IMR-90 (cell line): Measurements from ENCODE around the gene MRPL38. TPM values are rescaled to one million over a fixed set of nuclear protein-coding genes. Genes with fewer than 3 reads are reported as not detected.

Experiments
- ATAC-seq: fragments of 200-7000 bp; cut with Tn5 transposase; 2 replicates; pipeline ENCODE4 v1.9.1; 2020; ENCODE audit warnings: low read depth, mild to moderate bottlenecking, moderate library complexity
- BruUV-seq: library from RNA; stranded (reverse); fragments of 400-500 nt; replicated peaks from 2 replicates; lab custom pipeline; 2021; lab: Mats Ljungman, UMichigan
- CTCF ChIA-PET: fragments of 300-600 bp; formaldehyde crosslinking; extraction: SDS; loops from one replicate; lab custom pipeline; 2021; ENCODE audit warnings: antibody characterized with exemption; lab: Yijun Ruan, JAX
- POLR2A ChIA-PET: fragments of 300-600 bp; sonication (Branson Sonifier 250); formaldehyde crosslinking; loops from one replicate; lab custom pipeline; 2022; ENCODE audit warnings: antibody characterized with exemption; ENCODE audit not compliant: unreplicated experiment; lab: Charles Lee
- DNase-seq: peaks from one replicate; pipeline ENCODE4 v3.0.0; 2013
- H2AFZ ChIP-seq: replicated peaks from 2 replicates; pipeline ENCODE3; 2013; ENCODE audit warnings: low read length, mild to moderate bottlenecking; ENCODE audit not compliant: poor library complexity
- H2AK5ac ChIP-seq: 2 replicates; pipeline ENCODE4 v1.6.1; 2013; ENCODE audit warnings: low read depth, low read length, inconsistent platforms
- H2AK9ac ChIP-seq: replicated peaks from 2 replicates; pipeline ENCODE3; 2013; ENCODE audit warnings: mild to moderate bottlenecking, low read depth, low read length, moderate library complexity; ENCODE audit not compliant: poor library complexity
- H2BK120ac ChIP-seq: 2 replicates; pipeline ENCODE4 v1.6.1; 2013; ENCODE audit warnings: low read depth, low read length, inconsistent platforms
- H2BK15ac ChIP-seq: 3 replicates; pipeline ENCODE4 v1.6.1; 2013; ENCODE audit warnings: low read depth, low read length, inconsistent platforms
- H2BK20ac ChIP-seq: 2 replicates; pipeline ENCODE4 v1.6.1; 2013; ENCODE audit warnings: low read depth, mild to moderate bottlenecking, inconsistent platforms, low read length, moderate library complexity
- H2BK5ac ChIP-seq: 2 replicates; pipeline ENCODE4 v1.6.1; 2013; ENCODE audit warnings: mild to moderate bottlenecking, low read depth, low read length, inconsistent platforms; ENCODE audit not compliant: poor library complexity, severe bottlenecking
- H3K14ac ChIP-seq: replicated peaks from 2 replicates; pipeline ENCODE4 v1.6.1; 2013; ENCODE audit warnings: low read depth, low read length, inconsistent platforms
- H3K18ac ChIP-seq: 2 replicates; pipeline ENCODE4 v1.6.1; 2013; ENCODE audit warnings: low read depth, low read length, control low read depth
- H3K23ac ChIP-seq: 2 replicates; pipeline ENCODE4 v1.6.1; 2013; ENCODE audit warnings: low read depth, low read length, inconsistent platforms
- H3K27ac ChIP-seq: 2 replicates; pipeline ENCODE4 v1.5.1; 2013; ENCODE audit warnings: mild to moderate bottlenecking, control low read depth, low read length; ENCODE audit not compliant: insufficient read depth
- H3K27me3 ChIP-seq: 2 replicates; pipeline ENCODE4 v1.6.1; 2013; ENCODE audit warnings: low read length; ENCODE audit not compliant: control insufficient read depth, insufficient read depth
- H3K36me3 ChIP-seq: 2 replicates; pipeline ENCODE4 v1.6.1; 2013; ENCODE audit warnings: low read length, mixed read lengths; ENCODE audit not compliant: control insufficient read depth, insufficient read depth
- H3K4ac ChIP-seq: 2 replicates; pipeline ENCODE4 v1.6.1; 2013; ENCODE audit warnings: low read depth, low read length, inconsistent platforms
- H3K4me1 ChIP-seq: 2 replicates; pipeline ENCODE4 v1.6.1; 2013; ENCODE audit warnings: low read length, mixed read lengths; ENCODE audit not compliant: control insufficient read depth, insufficient read depth
- H3K4me2 ChIP-seq: 2 replicates; pipeline ENCODE4 v1.6.1; 2013; ENCODE audit warnings: low read depth, mild to moderate bottlenecking, control low read depth, low read length, moderate library complexity
- H3K4me3 ChIP-seq: 2 replicates; pipeline ENCODE4 v1.5.1; 2013; ENCODE audit warnings: low read depth, mild to moderate bottlenecking, control low read depth, low read length, moderate library complexity; ENCODE audit not compliant: insufficient read depth
- H3K56ac ChIP-seq: 2 replicates; pipeline ENCODE4 v1.6.1; 2013; ENCODE audit warnings: low read length, inconsistent platforms; ENCODE audit not compliant: insufficient read depth; ENCODE audit errors: extremely low read depth
- H3K79me1 ChIP-seq, 2 experiments: 2 replicates each; pipeline ENCODE4 v1.6.1; 2013; ENCODE audit warnings: low read length in 2 of 2, inconsistent platforms in 1 of 2, low read depth in 1 of 2
- H3K9ac ChIP-seq: 2 replicates; pipeline ENCODE4 v1.6.1; 2013; ENCODE audit warnings: low read depth, low read length, control low read depth
- H3K9me1 ChIP-seq: 2 replicates; pipeline ENCODE4 v1.6.1; 2013; ENCODE audit warnings: low read length, inconsistent platforms; ENCODE audit not compliant: insufficient read depth
- H3K9me3 ChIP-seq: 2 replicates; pipeline ENCODE4 v1.6.1; 2013; ENCODE audit warnings: low read length; ENCODE audit not compliant: control insufficient read depth, insufficient read depth
- H4K20me1 ChIP-seq: 2 replicates; pipeline ENCODE4 v1.6.1; 2013; ENCODE audit warnings: low read length, inconsistent platforms; ENCODE audit not compliant: insufficient read depth
- H4K5ac ChIP-seq: 2 replicates; pipeline ENCODE4 v1.6.1; 2013; ENCODE audit warnings: mild to moderate bottlenecking, low read depth, low read length, control low read depth
- H4K8ac ChIP-seq, 2 experiments: 2 replicates each; pipeline ENCODE4 v1.6.1; 2013; ENCODE audit warnings: low read depth in 2 of 2, low read length in 2 of 2, control low read depth in 1 of 2, inconsistent platforms in 1 of 2
- H4K91ac ChIP-seq: 2 replicates; pipeline ENCODE4 v1.6.1; 2013; ENCODE audit warnings: low read depth, low read length, inconsistent platforms; ENCODE audit not compliant: insufficient read depth
- BHLHE40 ChIP-seq: fragments of 150-350 bp; IDR thresholded peaks from 2 replicates; pipeline ENCODE4 v1.6.1; 2016; ENCODE audit warnings: mild to moderate bottlenecking, low read depth, low read length
- CEBPB ChIP-seq: IDR thresholded peaks from 2 replicates; pipeline ENCODE4 v1.6.1; 2012; ENCODE audit warnings: low read depth, low read length, improper control_type of control experiment
- CHD1 ChIP-seq: IDR thresholded peaks from 2 replicates; pipeline ENCODE4 v1.6.1; 2012; ENCODE audit warnings: low read depth, low read length, improper control_type of control experiment
- MAZ ChIP-seq: IDR thresholded peaks from 2 replicates; pipeline ENCODE4 v1.6.1; 2012; ENCODE audit warnings: low read depth, mild to moderate bottlenecking, low read length, improper control_type of control experiment, moderate library complexity, borderline replicate concordance
- MXI1 ChIP-seq: IDR thresholded peaks from 2 replicates; pipeline ENCODE4 v1.6.1; 2012; ENCODE audit warnings: low read depth, mild to moderate bottlenecking, low read length, moderate library complexity, borderline replicate concordance
- NFE2L2 ChIP-seq: fragments of 150-350 bp; IDR thresholded peaks from 2 replicates; pipeline ENCODE4 v1.6.1; 2016; ENCODE audit warnings: low read depth, mild to moderate bottlenecking, low read length
- POLR2A ChIP-seq: IDR thresholded peaks from 2 replicates; pipeline ENCODE4 v1.6.1; 2012; ENCODE audit warnings: mild to moderate bottlenecking, low read depth, low read length
- RCOR1 ChIP-seq: IDR thresholded peaks from 2 replicates; pipeline ENCODE4 v1.6.1; 2012; ENCODE audit warnings: mild to moderate bottlenecking, low read length, improper control_type of control experiment; ENCODE audit not compliant: insufficient replicate concordance
- RFX5 ChIP-seq: IDR thresholded peaks from 2 replicates; pipeline ENCODE4 v1.8.0; 2012; ENCODE audit warnings: low read depth, mild to moderate bottlenecking, low read length, moderate library complexity
- WGBS, 2 experiments: methylation state at CpG; one replicate each; pipeline versions ENCODE4 v1.1.5 to v1.1.7; 2013; ENCODE audit warnings: missing lambda C conversion rate in 2 of 2; ENCODE audit not compliant: insufficient read length in 1 of 2; ENCODE audit errors: extremely low coverage in 2 of 2; 5-methylcytosine and 5-hydroxymethylcytosine counted together
- dilution Hi-C: fragments of 300-500 bp; cut with HindIII; formaldehyde crosslinking; loops from one replicate; pipeline ENCODE4 v1.14.3; 2018; ENCODE audit warnings: low sequenced_read_pairs; ENCODE audit not compliant: unreplicated experiment
- in situ Hi-C: fragments of 300-500 bp; cut with MboI; formaldehyde crosslinking; loops from 3 replicates; pipeline ENCODE4 v1.14.3; 2019; ENCODE audit warnings: low sequenced_read_pairs, inconsistent platforms, mixed read lengths
- intact Hi-C: fragments of 100-400 bp; cut with micrococcal nuclease; formaldehyde crosslinking; loops from 2 replicates; pipeline ENCODE4 v1.10.0; 2022
- polyA plus RNA-seq, 3 experiments: library from polyadenylated mRNA; depleted of rRNA; stranded (reverse); fragments of >200 nt; gene quantifications; 2 replicates each; pipeline ENCODE4 v1.2.3, GENCODE V29; 2012; ENCODE audit warnings: low replicate concordance in 1 of 3
- total RNA-seq: library from RNA; depleted of rRNA; stranded (reverse); fragments of >200 nt; gene quantifications from 2 replicates; pipeline ENCODE4 v1.2.3, GENCODE V29; 2012
- TF ChIP-seq, protein P1 (sequence below): fragments of 150-350 bp; IDR thresholded peaks from 2 replicates; pipeline ENCODE4 v1.6.1; 2016; ENCODE audit warnings: low read depth, mild to moderate bottlenecking, low read length, moderate library complexity, borderline replicate concordance
- TF ChIP-seq, protein P2 (sequence below): fragments of 150-350 bp; IDR thresholded peaks from 2 replicates; pipeline ENCODE4 v1.6.1; 2017; ENCODE audit warnings: mild to moderate bottlenecking, antibody characterized with exemption, low read length, low read depth
- TF ChIP-seq, protein P3 (sequence below): conservative IDR thresholded peaks from 2 replicates; pipeline ENCODE4 v1.5.1; 2012; ENCODE audit warnings: mild to moderate bottlenecking, low read depth, low read length, improper control_type of control experiment

Gene MRPL38
- total and polyA plus RNA-seq, 2 of the 4 experiments (the other 2 are of a cell fraction), result 13.3 to 42.5 TPM

DNA sequence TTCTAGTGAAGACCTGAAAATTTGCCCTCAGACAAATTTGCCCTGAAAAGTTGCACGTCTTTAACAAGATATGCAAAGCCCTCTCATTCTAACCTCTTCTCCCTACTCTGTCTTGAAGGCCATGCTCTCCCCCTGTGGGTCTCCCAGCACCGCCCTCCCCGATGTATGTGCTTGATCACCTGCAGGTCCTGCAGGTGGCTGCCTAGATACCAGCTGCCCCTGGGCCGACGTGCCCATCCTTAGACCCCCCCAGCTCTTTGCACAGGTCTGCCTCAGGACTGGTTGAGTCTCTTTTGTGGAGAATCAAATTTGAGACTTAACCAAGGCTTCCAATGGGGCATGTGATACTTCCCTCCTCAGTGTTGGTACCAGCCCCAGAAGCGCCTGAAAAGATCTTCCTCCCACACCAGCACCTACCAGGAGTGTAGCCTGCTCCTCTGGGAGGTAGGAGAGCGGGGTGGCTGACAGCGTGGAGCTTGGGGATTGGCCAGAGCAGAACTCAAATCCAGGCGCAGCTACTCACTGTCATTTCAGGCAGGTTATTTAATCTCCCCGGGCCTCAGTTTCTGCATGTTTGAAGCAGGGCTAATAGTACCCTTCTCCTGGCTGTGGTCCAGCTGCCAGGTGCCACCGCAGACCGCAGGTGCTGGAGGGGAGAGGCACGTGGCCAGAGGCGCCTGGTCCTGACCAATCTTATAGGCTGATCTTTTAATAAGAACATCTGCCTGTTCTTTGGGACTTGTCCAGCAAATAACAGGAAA is 4.5 kb upstream of the MRPL38 start (continued):
- TF ChIP-seq, protein P1, sequence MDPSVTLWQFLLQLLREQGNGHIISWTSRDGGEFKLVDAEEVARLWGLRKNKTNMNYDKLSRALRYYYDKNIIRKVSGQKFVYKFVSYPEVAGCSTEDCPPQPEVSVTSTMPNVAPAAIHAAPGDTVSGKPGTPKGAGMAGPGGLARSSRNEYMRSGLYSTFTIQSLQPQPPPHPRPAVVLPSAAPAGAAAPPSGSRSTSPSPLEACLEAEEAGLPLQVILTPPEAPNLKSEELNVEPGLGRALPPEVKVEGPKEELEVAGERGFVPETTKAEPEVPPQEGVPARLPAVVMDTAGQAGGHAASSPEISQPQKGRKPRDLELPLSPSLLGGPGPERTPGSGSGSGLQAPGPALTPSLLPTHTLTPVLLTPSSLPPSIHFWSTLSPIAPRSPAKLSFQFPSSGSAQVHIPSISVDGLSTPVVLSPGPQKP, result no peak
- TF ChIP-seq RFX5, result no peak

DNA sequence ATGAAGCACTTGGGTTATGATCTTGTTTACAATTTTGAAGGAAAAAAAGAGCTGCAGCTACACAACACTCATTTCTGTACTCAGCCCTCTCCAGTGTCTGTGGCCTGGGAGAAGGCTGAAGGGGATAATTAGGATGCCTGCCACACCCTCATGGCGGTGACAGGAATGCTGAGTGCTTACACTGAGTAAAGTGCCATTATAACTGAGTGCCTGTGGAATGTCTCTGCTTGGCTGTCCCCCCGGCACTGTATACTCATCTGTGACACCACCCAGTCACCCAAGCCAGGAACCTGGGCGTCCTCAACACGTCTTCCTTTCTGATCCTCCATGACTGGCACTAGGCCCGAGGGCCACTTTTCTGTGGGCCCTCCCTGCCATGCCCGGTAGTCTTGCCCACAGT is 3.5 kb upstream of the MRPL38 start:
- no peak overlapping the region for H3K4ac ChIP-seq
- H3K79me1 ChIP-seq, result peaks cover 7 to 19% of the 10 kb centered on the region in 2 experiments
- BruUV-seq, result no TSS peak
- no peaks in the 10 kb centered on the region for H4K20me1 ChIP-seq
- DNase-seq (no peak), ATAC-seq (no peak)
- no peak overlapping the region for H2BK15ac ChIP-seq
- in situ Hi-C loops, result loop anchor here (10.0 kb wide), 1 partner anchor 377 kb away; no protein-coding TSS in a partner anchor
- H3K4me3 ChIP-seq, result no peak overlapping the region
- H2AFZ ChIP-seq, result no peak overlapping the region
- no peak overlapping the region for H4K91ac ChIP-seq
- no peak overlapping the region for H4K5ac ChIP-seq
- intact Hi-C loops, result loop anchor here (5.0 to 10.0 kb wide), 2 partner anchors 34 to 167 kb away; partner anchors contain the start of genes FBF1, GALR2, SRP68 and ZACN
- dilution Hi-C loops, result no loop called here
- H4K8ac ChIP-seq, result no peak overlapping the region
- peak overlapping the region; percentile 42 for H2AK9ac ChIP-seq
- no peak overlapping the region for H3K9ac ChIP-seq
- no peaks in the 10 kb centered on the region for H3K9me3 ChIP-seq
- H3K27ac ChIP-seq, result no peak overlapping the region
- H2BK20ac ChIP-seq, result no peak overlapping the region
- ChIA-PET POLR2A (no interaction called here), CTCF (interaction anchor here (0.7 kb wide), 1 partner anchor 77 kb away, joined by 5 read pairs; no protein-coding TSS in a partner anchor)
- H2AK5ac ChIP-seq, result no peak overlapping the region
- H2BK120ac ChIP-seq, result no peak overlapping the region
- H3K56ac ChIP-seq, result no peak overlapping the region
- H3K4me1 ChIP-seq, result peaks cover 4% of the 10 kb centered on the region
- peaks cover 2% of the 10 kb centered on the region; the same call in 1 of the 2 replicates for H3K36me3 ChIP-seq
- H3K18ac ChIP-seq, result no peak overlapping the region
- no peak overlapping the region for H3K14ac ChIP-seq
- no peak overlapping the region for H3K4me2 ChIP-seq
- 0 out of 2 replicates have a peak, but pooled peaks cover 6% of the 10 kb centered on the region for H3K9me1 ChIP-seq
- no peak overlapping the region for H3K23ac ChIP-seq
- no peaks in the 10 kb centered on the region for H3K27me3 ChIP-seq
- 67% methylated on average over 2 of the region's 6 CpGs; no CpG with 5 or more reads in 1 of the 2 experiments for WGBS, 2 experiments
- H2BK5ac ChIP-seq, result no peak overlapping the region
- TF ChIP-seq RFX5, result no peak
- TF ChIP-seq, protein P2, sequence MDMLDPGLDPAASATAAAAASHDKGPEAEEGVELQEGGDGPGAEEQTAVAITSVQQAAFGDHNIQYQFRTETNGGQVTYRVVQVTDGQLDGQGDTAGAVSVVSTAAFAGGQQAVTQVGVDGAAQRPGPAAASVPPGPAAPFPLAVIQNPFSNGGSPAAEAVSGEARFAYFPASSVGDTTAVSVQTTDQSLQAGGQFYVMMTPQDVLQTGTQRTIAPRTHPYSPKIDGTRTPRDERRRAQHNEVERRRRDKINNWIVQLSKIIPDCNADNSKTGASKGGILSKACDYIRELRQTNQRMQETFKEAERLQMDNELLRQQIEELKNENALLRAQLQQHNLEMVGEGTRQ, result no peak
- no peak for TF ChIP-seq MXI1
- no peak for TF ChIP-seq MAZ
- TF ChIP-seq, protein P3, sequence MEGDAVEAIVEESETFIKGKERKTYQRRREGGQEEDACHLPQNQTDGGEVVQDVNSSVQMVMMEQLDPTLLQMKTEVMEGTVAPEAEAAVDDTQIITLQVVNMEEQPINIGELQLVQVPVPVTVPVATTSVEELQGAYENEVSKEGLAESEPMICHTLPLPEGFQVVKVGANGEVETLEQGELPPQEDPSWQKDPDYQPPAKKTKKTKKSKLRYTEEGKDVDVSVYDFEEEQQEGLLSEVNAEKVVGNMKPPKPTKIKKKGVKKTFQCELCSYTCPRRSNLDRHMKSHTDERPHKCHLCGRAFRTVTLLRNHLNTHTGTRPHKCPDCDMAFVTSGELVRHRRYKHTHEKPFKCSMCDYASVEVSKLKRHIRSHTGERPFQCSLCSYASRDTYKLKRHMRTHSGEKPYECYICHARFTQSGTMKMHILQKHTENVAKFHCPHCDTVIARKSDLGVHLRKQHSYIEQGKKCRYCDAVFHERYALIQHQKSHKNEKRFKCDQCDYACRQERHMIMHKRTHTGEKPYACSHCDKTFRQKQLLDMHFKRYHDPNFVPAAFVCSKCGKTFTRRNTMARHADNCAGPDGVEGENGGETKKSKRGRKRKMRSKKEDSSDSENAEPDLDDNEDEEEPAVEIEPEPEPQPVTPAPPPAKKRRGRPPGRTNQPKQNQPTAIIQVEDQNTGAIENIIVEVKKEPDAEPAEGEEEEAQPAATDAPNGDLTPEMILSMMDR, result no peak
- no peak for TF ChIP-seq CHD1
- TF ChIP-seq CEBPB, result no peak
- TF ChIP-seq RCOR1, result no peak
- no peak for TF ChIP-seq BHLHE40
- no peak for TF ChIP-seq POLR2A
- no peak for TF ChIP-seq NFE2L2
